Neuron (in vitro differentiated cells): ENCODE data around the gene ZNF710.
"Not testable (repeated sequence)": the region's sequence is repeated elsewhere in the genome, so short reads cannot be mapped to it uniquely, and the experiment has no call there.

Source experiments
- H2AFZ ChIP-seq: one replicate; pipeline ENCODE4 v1.6.1; 2013; ENCODE audit warnings: low read depth, mild to moderate bottlenecking, inconsistent platforms, low read length, moderate library complexity
- H3K27me3 ChIP-seq: one replicate; pipeline ENCODE4 v1.6.1; 2013; ENCODE audit warnings: low read length; ENCODE audit not compliant: insufficient read depth
- H3K36me3 ChIP-seq: one replicate; pipeline ENCODE4 v1.6.1; 2013; ENCODE audit warnings: low read length; ENCODE audit not compliant: insufficient read depth
- H3K4me1 ChIP-seq: one replicate; pipeline ENCODE4 v1.6.1; 2013; ENCODE audit warnings: low read length; ENCODE audit not compliant: insufficient read depth
- H3K4me3 ChIP-seq: 2 replicates; pipeline ENCODE4 v1.5.1; 2013; ENCODE audit warnings: mild to moderate bottlenecking, low read length, moderate library complexity
- H3K9me3 ChIP-seq: one replicate; pipeline ENCODE4 v1.6.1; 2013; ENCODE audit warnings: low read length

ZNF710 gene, protein sequence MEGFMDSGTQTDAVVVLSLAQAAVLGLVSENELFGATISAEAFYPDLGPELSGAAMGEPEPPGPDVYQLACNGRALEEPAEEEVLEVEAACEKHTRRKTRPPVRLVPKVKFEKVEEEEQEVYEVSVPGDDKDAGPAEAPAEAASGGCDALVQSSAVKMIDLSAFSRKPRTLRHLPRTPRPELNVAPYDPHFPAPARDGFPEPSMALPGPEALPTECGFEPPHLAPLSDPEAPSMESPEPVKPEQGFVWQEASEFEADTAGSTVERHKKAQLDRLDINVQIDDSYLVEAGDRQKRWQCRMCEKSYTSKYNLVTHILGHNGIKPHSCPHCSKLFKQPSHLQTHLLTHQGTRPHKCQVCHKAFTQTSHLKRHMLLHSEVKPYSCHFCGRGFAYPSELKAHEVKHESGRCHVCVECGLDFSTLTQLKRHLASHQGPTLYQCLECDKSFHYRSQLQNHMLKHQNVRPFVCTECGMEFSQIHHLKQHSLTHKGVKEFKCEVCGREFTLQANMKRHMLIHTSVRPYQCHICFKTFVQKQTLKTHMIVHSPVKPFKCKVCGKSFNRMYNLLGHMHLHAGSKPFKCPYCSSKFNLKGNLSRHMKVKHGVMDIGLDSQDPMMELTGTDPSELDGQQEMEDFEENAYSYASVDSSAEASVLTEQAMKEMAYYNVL

DNA sequence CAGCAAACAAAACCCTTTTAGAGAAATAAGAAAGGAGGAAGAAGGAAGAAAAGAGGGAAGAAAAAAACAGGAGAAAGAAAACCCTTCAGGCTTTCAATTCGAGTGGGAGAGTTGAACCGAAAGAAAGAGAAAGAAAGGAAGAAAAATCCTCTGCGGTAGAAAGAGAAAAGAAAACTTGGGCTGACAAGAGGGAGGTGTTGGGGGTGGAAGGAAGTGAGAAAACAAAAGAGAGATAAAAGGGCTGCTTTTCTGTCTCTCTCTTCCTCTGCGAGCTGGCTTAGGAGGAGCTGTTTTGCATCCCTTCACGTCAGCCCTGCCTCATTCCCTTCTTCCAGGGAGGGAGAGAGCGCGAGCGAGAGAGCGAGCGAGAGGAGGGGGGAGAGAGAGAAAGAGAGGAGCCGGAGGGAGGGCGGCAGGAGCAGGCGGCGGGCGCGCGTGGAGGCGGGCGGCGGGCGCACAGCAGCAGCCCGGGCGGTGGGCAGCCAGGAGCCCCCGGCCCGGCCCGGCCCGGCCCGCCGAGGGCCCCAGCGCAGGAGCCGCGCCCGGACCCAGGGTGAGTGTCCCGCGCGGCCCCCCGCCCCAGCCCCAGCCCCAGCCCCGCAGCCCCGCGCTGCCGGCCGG is at the start of gene ZNF710:
ZNF710 (plus strand) TSS at position 263 of the 621 bp plus-strand sequence. CDS start 65,814 bp downstream, outside the sequence.
- Histone ChIP-seq H3K9me3 (no peaks in the 10 kb centered on the region), H3K4me1 (peaks cover 38% of the 10 kb centered on the region), H2AFZ (peak within 1 kb of the TSS; percentile 64), H3K4me3 (peak within 1 kb of the TSS; percentile 72), H3K36me3 (no peaks in the 10 kb centered on the region), H3K27me3 (no peaks in the 10 kb centered on the region)

GRCh38 chr15:89954541-89954940 is 46.6 kb upstream of the ZNF710 start:
- H3K4me3 ChIP-seq = no peak overlapping the region
- H3K4me1 ChIP-seq = no peaks in the 10 kb centered on the region

GRCh38 chr15:89955449-89955998 is 45.6 kb upstream of the ZNF710 start:
- H3K9me3 ChIP-seq, H3K27me3 ChIP-seq, H3K36me3 ChIP-seq, H2AFZ ChIP-seq, H3K4me3 ChIP-seq, H3K4me1 ChIP-seq: not testable (repeated sequence)

More at GRCh38 chr15:89954541-89954940, 46.6 kb upstream of the ZNF710 start:
- Histone ChIP-seq H2AFZ (no peak overlapping the region), H3K27me3 (no peaks in the 10 kb centered on the region), H3K36me3 (no peaks in the 10 kb centered on the region), H3K9me3 (no peaks in the 10 kb centered on the region)

DNA sequence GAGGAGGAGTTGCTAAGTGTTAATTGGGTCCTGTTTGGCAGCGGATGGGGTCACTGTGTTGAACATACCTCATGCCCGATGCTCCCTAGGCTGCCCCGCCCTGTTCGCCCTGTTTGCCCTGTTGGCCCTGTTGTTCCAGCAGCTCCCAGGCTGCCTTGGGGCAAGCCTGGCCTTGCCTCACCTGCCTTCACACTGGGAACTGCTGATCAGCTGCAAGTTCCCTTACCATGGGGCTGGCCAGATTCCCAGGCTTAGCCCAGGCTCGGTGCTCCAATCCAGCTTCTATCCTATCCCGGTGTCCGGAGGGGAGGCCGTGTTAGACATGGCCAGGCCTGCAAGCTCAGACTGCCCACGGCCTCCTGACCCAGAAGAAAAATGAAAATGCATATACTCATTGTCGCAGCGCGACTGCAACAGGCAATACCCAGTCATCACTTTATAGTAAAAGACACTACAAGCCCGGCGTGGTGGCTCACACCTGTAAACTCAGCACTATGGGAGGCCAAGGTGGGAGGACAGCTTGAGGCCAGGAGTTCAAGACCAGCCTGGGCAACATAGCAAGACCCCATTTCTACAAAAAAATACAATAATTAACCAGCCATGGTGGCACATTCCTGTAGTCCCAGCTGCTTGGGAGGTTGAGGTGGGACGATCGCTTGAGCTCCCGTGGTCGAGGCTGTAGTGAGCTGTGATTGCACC is 42.9 kb upstream of the ZNF710 start:
- Histone ChIP-seq H3K36me3 (no peaks in the 10 kb centered on the region), H3K4me3 (no peak overlapping the region), H3K4me1 (no peaks in the 10 kb centered on the region), H3K9me3 (no peaks in the 10 kb centered on the region), H2AFZ (no peak overlapping the region), H3K27me3 (no peaks in the 10 kb centered on the region)

DNA sequence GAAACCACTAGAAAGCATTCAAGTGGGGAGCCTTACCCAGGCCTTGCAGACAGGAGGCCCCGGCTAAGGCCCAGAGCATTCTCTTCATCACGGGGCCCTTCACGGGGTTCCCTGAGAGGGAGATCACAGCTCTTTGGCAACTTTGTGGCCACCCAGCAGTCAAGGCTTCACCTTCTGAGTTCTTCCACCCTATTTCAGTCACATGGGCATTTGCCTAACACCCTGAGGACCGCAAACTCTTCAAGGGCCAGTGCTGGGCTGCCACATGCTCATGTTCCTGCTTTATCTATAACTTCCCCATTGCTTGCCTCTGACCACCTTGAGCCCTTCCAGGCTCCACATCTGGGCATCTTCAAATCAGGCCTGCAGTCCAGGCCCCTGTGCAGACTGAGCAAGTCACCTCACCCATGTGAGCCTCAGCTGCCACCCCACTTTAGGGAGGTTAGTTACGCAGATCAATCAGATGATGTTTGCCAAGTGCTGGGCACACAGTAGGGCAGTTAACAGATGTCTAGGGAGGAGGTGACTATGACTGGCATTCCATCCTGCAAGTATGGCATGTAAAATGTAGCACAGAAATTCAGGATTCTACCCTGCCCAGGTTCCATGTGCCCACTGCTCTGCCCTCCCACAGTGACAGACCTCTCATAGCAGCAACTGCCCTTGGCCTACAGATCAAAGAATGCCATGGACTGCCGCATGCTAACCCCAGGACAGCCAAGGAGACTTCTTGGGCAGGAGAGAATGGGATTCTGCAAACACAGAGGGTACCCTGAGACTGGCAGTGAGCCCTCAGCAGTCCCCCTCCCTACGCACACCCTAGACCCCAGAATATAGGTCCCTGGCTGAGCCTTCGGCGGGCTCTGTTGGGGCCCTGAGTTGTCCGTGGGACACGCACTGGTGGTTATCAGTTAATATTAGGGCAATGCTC is 37.6 kb upstream of the ZNF710 start:
- H3K9me3 ChIP-seq = no peaks in the 10 kb centered on the region
- H2AFZ ChIP-seq = no peak overlapping the region
- no peak overlapping the region for H3K4me3 ChIP-seq
- no peaks in the 10 kb centered on the region for H3K4me1 ChIP-seq
- no peaks in the 10 kb centered on the region for H3K27me3 ChIP-seq
- H3K36me3 ChIP-seq = no peaks in the 10 kb centered on the region

DNA sequence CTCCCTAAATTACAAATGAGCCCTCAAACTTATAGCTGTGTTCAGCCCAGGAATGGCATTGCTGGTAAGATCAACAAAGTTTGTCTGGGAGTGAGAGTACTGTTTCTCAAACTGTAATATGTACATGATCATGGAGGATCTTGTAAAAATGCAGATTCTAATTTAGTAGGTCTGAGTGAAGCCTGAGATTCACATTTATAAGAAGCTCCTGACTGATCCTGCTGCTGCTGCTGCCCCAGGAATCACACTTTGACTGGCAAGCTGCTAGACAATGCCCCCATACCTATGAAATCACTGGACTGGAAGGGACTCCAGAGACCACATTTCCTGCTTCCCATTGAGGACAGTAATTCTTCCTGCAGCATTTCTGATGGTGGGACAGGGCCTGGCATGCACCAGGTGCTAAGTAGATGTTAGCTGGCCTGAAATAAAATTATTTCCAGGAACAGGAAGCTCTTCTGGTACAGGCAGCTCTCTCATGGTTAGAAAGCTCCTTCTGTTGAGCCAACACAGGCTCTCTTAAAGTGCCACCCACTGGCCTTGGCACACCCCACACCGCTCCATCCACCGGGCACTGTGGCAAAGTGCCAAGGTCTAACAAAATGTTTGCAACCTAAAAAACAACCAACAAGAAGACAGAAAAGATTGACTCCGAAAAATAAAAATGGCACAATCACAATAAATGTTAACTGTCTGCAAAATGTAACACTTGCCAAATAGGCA is 36.7 kb upstream of the ZNF710 start:
- Histone ChIP-seq H3K9me3 (no peaks in the 10 kb centered on the region), H3K4me3 (no peak overlapping the region), H3K36me3 (no peaks in the 10 kb centered on the region), H2AFZ (no peak overlapping the region), H3K4me1 (no peaks in the 10 kb centered on the region), H3K27me3 (no peaks in the 10 kb centered on the region)

DNA sequence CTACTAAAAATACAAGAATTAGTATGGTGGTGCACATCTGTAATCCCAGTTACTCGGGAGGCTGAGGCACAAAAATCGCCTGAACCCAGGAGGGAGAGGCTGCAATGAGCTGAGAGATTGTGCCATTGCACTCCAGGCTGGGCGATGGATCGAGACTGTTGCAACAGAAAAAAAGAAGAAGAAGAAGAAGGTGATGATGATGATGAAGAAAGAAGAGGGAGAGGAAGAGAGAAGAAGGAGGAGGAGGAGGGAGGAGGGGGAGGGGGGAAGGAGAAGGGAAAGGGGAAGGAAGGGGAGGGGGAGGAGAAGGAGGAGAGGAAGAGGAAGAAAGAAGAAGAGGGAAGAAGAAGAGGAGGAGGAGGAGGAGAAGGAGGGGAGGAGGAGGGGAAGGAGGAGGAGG is 33.2 kb upstream of the ZNF710 start:
- Histone ChIP-seq H3K27me3 (no peaks in the 10 kb centered on the region), H3K36me3 (no peaks in the 10 kb centered on the region), H2AFZ (no peak overlapping the region), H3K4me3 (no peak overlapping the region), H3K4me1 (no peaks in the 10 kb centered on the region), H3K9me3 (no peaks in the 10 kb centered on the region)

DNA sequence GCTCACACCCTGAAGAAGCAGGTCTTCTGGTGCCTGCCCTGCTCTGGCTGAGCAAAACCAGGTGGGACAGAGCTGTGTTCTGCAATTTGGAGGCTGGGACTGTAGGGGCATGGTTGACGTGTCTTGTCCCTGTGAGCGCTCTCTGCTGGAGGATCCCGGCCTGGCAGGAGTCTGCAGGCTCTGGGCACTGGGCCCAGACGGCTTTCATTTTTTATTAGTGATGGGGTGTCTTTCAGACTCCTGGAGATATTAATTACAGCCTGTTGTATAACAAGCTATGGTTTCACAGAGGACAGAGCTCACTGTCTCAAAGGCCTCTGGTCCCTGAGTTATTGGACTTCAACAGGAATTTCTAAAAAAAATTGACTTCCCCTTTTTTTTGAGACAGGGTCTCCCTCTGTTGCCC is 29.5 kb upstream of the ZNF710 start:
- Histone ChIP-seq H3K36me3 (no peaks in the 10 kb centered on the region), H3K27me3 (peaks cover 3% of the 10 kb centered on the region), H2AFZ (no peak overlapping the region), H3K4me3 (no peak overlapping the region), H3K4me1 (no peaks in the 10 kb centered on the region), H3K9me3 (no peaks in the 10 kb centered on the region)

GRCh38 chr15:89972085-89972484 is 29.0 kb upstream of the ZNF710 start:
- no peaks in the 10 kb centered on the region for H3K36me3 ChIP-seq
- peaks cover 3% of the 10 kb centered on the region for H3K27me3 ChIP-seq
- H3K4me1 ChIP-seq = no peaks in the 10 kb centered on the region
- no peaks in the 10 kb centered on the region for H3K9me3 ChIP-seq
- no peak overlapping the region for H2AFZ ChIP-seq
- no peak overlapping the region for H3K4me3 ChIP-seq

GRCh38 chr15:89975482-89976245 is 25.5 kb upstream of the ZNF710 start:
- Histone ChIP-seq H3K27me3 (peaks cover 3% of the 10 kb centered on the region), H3K36me3 (no peaks in the 10 kb centered on the region), H2AFZ (no peak overlapping the region), H3K9me3 (no peaks in the 10 kb centered on the region), H3K4me3 (no peak overlapping the region), H3K4me1 (no peaks in the 10 kb centered on the region)

DNA sequence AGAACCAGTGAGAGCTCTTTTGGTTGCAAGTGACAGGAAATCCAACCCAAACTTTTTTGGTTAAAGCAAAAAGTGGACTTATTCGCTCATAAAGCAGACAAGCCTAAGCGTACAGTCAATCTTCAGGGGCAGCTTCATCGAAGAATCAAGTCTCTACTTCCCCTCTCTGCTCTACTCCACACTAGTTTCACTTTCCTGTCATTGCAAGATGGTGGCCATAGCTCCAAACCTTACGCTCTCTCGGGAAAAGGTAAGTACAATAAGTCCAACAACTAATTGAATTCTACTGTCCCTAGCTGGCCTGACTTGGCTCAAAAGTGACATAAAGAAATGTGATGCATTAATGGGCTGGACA is 24.9 kb upstream of the ZNF710 start:
- peaks cover 3% of the 10 kb centered on the region for H3K27me3 ChIP-seq
- H3K4me3 ChIP-seq = no peak overlapping the region
- no peaks in the 10 kb centered on the region for H3K36me3 ChIP-seq
- no peaks in the 10 kb centered on the region for H3K9me3 ChIP-seq
- H2AFZ ChIP-seq = no peak overlapping the region
- no peaks in the 10 kb centered on the region for H3K4me1 ChIP-seq
